Right cardiac atrium (tissue), 5 donors: Measurements from ENCODE around the gene RGS5. TPM values are rescaled to one million over a fixed set of nuclear protein-coding genes. Genes with fewer than 3 reads are reported as not detected.
A peak's percentile ranks its signal among the peaks of the same experiment; 100 is the strongest.

ENCODE experiments used
- ATAC-seq, 2 donors: fragments of 200-7000 bp; cut with Tn5 transposase; one replicate each; pipeline versions ENCODE4 v1.8.0 to v1.9.1; 2020; ENCODE audit warnings: moderate library complexity in 2 of 2, mild to moderate bottlenecking in 1 of 2
- DNase-seq, 3 donors: peaks; one replicate each; pipeline ENCODE4 v3.0.0-alpha.2; 2020
- H3K27ac ChIP-seq: one replicate; pipeline ENCODE4 v1.5.1; 2013; ENCODE audit warnings: mild to moderate bottlenecking, low read length, control low read depth, moderate library complexity
- H3K27me3 ChIP-seq: one replicate; pipeline ENCODE4 v1.6.1; 2013; ENCODE audit not compliant: control insufficient read depth, insufficient read depth
- H3K4me1 ChIP-seq: one replicate; pipeline ENCODE4 v1.6.1; 2013; ENCODE audit warnings: low read length; ENCODE audit not compliant: control insufficient read depth, insufficient read depth
- H3K4me3 ChIP-seq: one replicate; pipeline ENCODE4 v1.5.1; 2013; ENCODE audit warnings: low read length, control low read depth
- H3K9me3 ChIP-seq: one replicate; pipeline ENCODE4 v1.6.1; 2013; ENCODE audit warnings: low read length; ENCODE audit not compliant: control insufficient read depth
- WGBS: extraction: QIAGEN DNeasy Blood & Tissue Kit; methylation state at CpG from one replicate; pipeline ENCODE4 v1.1.7; 2013; 5-methylcytosine and 5-hydroxymethylcytosine counted together
- intact Hi-C, 4 donors: fragments of 100-400 bp; cut with DNase I; formaldehyde crosslinking; loops; one replicate each; pipeline versions ENCODE4 v1.11.0 to v1.14.0; 2022 to 2023
- polyA plus RNA-seq: library from polyadenylated mRNA; stranded (reverse); fragments of 200-250 nt; gene quantifications from one replicate; pipeline ENCODE4 v1.2.3, GENCODE V29; 2013
- total RNA-seq, 4 donors: library from RNA; stranded (reverse); fragmentation: NEBNext Ultra II Directional; extraction: Animal tissue kit (Norgen Biotek cat#: 25700); gene quantifications; one replicate each; pipeline ENCODE4 v1.2.1, GENCODE V29; 2021
- donor health status: healthy with polysubstance abuse.
- donor health status: DM: no; HTN: yes; CAD: no.
- donor health status: DM: no; HTN: no; CAD: no.
- donor health status: DM: no; HTN: yes; CAD: no; lungs with severe emphysema.
- donor health status: DM: yes; HTN: yes; CAD: no.

RGS5 gene
- total and polyA plus RNA-seq, 5 donors, result 60.4 to 188 (median 90.8) TPM

GRCh38 chr1:163168053-163168452 is 34.7 kb downstream of the RGS5 start:
- Histone ChIP-seq H3K4me1 (no peaks in the 10 kb centered on the region), H3K27me3 (no peaks in the 10 kb centered on the region), H3K9me3 (no peaks in the 10 kb centered on the region), H3K27ac (no peak overlapping the region), H3K4me3 (no peak overlapping the region)
- ATAC-seq (peak; percentile 76 to 90), DNase-seq (no peak)
- intact Hi-C loops, result no loop called here
- WGBS, result 41% methylated on average over 1 of the region's 1 CpG

- no peaks in the 10 kb centered on the region for H3K4me1 ChIP-seq
- no peaks in the 10 kb centered on the region for H3K27me3 ChIP-seq
- 63% methylated on average over 6 of the region's 6 CpGs for WGBS
- no peak overlapping the region for H3K4me3 ChIP-seq
- no peaks in the 10 kb centered on the region for H3K9me3 ChIP-seq
- H3K27ac ChIP-seq, result no peak overlapping the region
- intact Hi-C loops, result no loop called here
- no peak for DNase-seq
- ATAC-seq, result no peak
Measured at GRCh38 chr1:163166886-163167555, 35.7 kb downstream of the RGS5 start.

- H3K27ac ChIP-seq, result no peak overlapping the region
- ATAC-seq (no peak), DNase-seq (no peak)
- H3K4me3 ChIP-seq, result no peak overlapping the region
- 92% methylated on average over 2 of the region's 2 CpGs for WGBS
- H3K27me3 ChIP-seq, result no peaks in the 10 kb centered on the region
- intact Hi-C loops, result no loop called here
- no peaks in the 10 kb centered on the region for H3K9me3 ChIP-seq
- no peaks in the 10 kb centered on the region for H3K4me1 ChIP-seq
Measured at GRCh38 chr1:163165119-163165518, 37.6 kb downstream of the RGS5 start.

- ATAC-seq, result no peak
- Histone ChIP-seq H3K27me3 (no peaks in the 10 kb centered on the region), H3K4me1 (no peaks in the 10 kb centered on the region), H3K9me3 (no peaks in the 10 kb centered on the region), H3K27ac (no peak overlapping the region), H3K4me3 (no peak overlapping the region)
- DNase-seq, result no peak
- WGBS, result 77% methylated on average over 4 of the region's 4 CpGs
- intact Hi-C loops, result no loop called here
Measured at GRCh38 chr1:163163881-163164582, 38.7 kb downstream of the RGS5 start.

GRCh38 chr1:163163163-163163562 is 39.6 kb downstream of the RGS5 start:
- H3K4me1 ChIP-seq, result no peaks in the 10 kb centered on the region
- intact Hi-C loops, result no loop called here
- WGBS, result 60% methylated on average over 4 of the region's 4 CpGs

GRCh38 chr1:163162381-163162914 is 40.3 kb downstream of the RGS5 start:
- no peaks in the 10 kb centered on the region for H3K4me1 ChIP-seq
- H3K4me3 ChIP-seq, result no peak overlapping the region
- 59% methylated on average over 6 of the region's 6 CpGs for WGBS
- no peak for ATAC-seq
- intact Hi-C loops, result no loop called here
- DNase-seq, result no peak
- H3K27ac ChIP-seq, result no peak overlapping the region
- no peaks in the 10 kb centered on the region for H3K9me3 ChIP-seq
- no peaks in the 10 kb centered on the region for H3K27me3 ChIP-seq

More at GRCh38 chr1:163163163-163163562, 39.6 kb downstream of the RGS5 start:
- no peaks in the 10 kb centered on the region for H3K27me3 ChIP-seq
- DNase-seq (no peak), ATAC-seq (no peak)
- no peak overlapping the region for H3K27ac ChIP-seq
- H3K9me3 ChIP-seq, result no peaks in the 10 kb centered on the region
- no peak overlapping the region for H3K4me3 ChIP-seq

GRCh38 chr1:163161841-163162240 is 40.9 kb downstream of the RGS5 start:
- no peaks in the 10 kb centered on the region for H3K4me1 ChIP-seq
- ATAC-seq, result no peak
- no peaks in the 10 kb centered on the region for H3K9me3 ChIP-seq
- intact Hi-C loops, result no loop called here
- H3K27me3 ChIP-seq, result no peaks in the 10 kb centered on the region
- no peak overlapping the region for H3K4me3 ChIP-seq
- WGBS, result 72% methylated on average over 5 of the region's 5 CpGs
- no peak overlapping the region for H3K27ac ChIP-seq
- DNase-seq, result no peak

GRCh38 chr1:163161337-163161736 is 41.4 kb downstream of the RGS5 start:
- H3K27ac ChIP-seq, result no peak overlapping the region
- no peaks in the 10 kb centered on the region for H3K4me1 ChIP-seq
- WGBS, result 54% methylated on average over 2 of the region's 2 CpGs
- H3K9me3 ChIP-seq, result no peaks in the 10 kb centered on the region
- no peaks in the 10 kb centered on the region for H3K27me3 ChIP-seq
- no peak overlapping the region for H3K4me3 ChIP-seq
- no peak for ATAC-seq
- DNase-seq, result no peak
- intact Hi-C loops, result no loop called here

GRCh38 chr1:163155606-163156005 is 47.1 kb downstream of the RGS5 start:
- WGBS, result 85% methylated on average over 5 of the region's 5 CpGs
- no peak overlapping the region for H3K4me3 ChIP-seq

GRCh38 chr1:163148911-163149310 is 53.8 kb downstream of the RGS5 start:
- 86% methylated on average over 2 of the region's 2 CpGs for WGBS
- DNase-seq (no peak), ATAC-seq (no peak)

More at GRCh38 chr1:163155606-163156005, 47.1 kb downstream of the RGS5 start:
- ATAC-seq (no peak), DNase-seq (no peak)
- H3K27me3 ChIP-seq, result no peaks in the 10 kb centered on the region
- no peaks in the 10 kb centered on the region for H3K9me3 ChIP-seq
- intact Hi-C loops, result no loop called here
- H3K27ac ChIP-seq, result no peak overlapping the region
- H3K4me1 ChIP-seq, result no peaks in the 10 kb centered on the region

GRCh38 chr1:163147019-163147418 is 55.7 kb downstream of the RGS5 start:
- DNase-seq, result no peak
- Histone ChIP-seq H3K4me3 (no peak overlapping the region), H3K9me3 (no peaks in the 10 kb centered on the region), H3K4me1 (no peaks in the 10 kb centered on the region), H3K27ac (no peak overlapping the region), H3K27me3 (no peaks in the 10 kb centered on the region)
- 56% methylated on average over 3 of the region's 3 CpGs for WGBS
- intact Hi-C loops, result no loop called here
- ATAC-seq, result no peak

More at GRCh38 chr1:163148911-163149310, 53.8 kb downstream of the RGS5 start:
- intact Hi-C loops, result no loop called here
- Histone ChIP-seq H3K9me3 (no peaks in the 10 kb centered on the region), H3K27me3 (no peaks in the 10 kb centered on the region), H3K4me3 (no peak overlapping the region), H3K27ac (no peak overlapping the region), H3K4me1 (no peaks in the 10 kb centered on the region)
